ENCODE measurements around the gene ACVR2B.

GRCh38 chr3:38496131-38496910, 42.6 kb downstream of the ACVR2B start, which contains the start of gene EXOG:
- TF ChIP-seq FOXM1 (IDR thresholded peaks at IDR 0.05; ENCODE audit: borderline replicate concordance, low read depth) = no peak
- TF ChIP-seq NFIC (IDR thresholded peaks at IDR 0.05) = no peak; the same call in 1 of the 2 replicates
- TF ChIP-seq RAD21 (IDR thresholded peaks at IDR 0.05; ENCODE audit: low read depth) = peak; percentile 63
- 0 out of 2 replicates have a peak, but pooled peaks have one; percentile 25 for TF ChIP-seq ZBTB7A (IDR thresholded peaks at IDR 0.05; ENCODE audit: low read depth)
- TF ChIP-seq MAX (IDR thresholded peaks at IDR 0.05) = no peak; the same call in 1 of the 2 replicates
- TF ChIP-seq, protein P1, sequence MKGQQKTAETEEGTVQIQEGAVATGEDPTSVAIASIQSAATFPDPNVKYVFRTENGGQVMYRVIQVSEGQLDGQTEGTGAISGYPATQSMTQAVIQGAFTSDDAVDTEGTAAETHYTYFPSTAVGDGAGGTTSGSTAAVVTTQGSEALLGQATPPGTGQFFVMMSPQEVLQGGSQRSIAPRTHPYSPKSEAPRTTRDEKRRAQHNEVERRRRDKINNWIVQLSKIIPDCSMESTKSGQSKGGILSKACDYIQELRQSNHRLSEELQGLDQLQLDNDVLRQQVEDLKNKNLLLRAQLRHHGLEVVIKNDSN (IDR thresholded peaks at IDR 0.05) = 0 out of 2 replicates have a peak, but pooled peaks have one; percentile 3
